ENCODE measurements around the gene ARPC5L. TPM values are rescaled to one million over a fixed set of nuclear protein-coding genes. Genes with fewer than 3 reads are reported as not detected.

ARPC5L gene
- total RNA-seq, 1 experiment from 2014 or later = 54.5 TPM

GRCh38 chr9:124868511-124869465 lies 6.9 kb downstream of the ARPC5L start:
- peak; percentile 84 for ATAC-seq
- DNase-seq = peak; percentile 85
- ChIA-PET POLR2A (ENCODE audit: unreplicated experiment) (no interaction called here), CTCF (no interaction called here)
- H3K4me2 ChIP-seq (ENCODE audit: low read length) = peak overlapping the region; percentile 99
- H3K36me3 ChIP-seq (ENCODE audit: low read depth, low read length) = peaks cover 10% of the 10 kb centered on the region
- H3K9me3 ChIP-seq (ENCODE audit: low read length) = no peaks in the 10 kb centered on the region
- BruUV-seq (replicated peaks) = TSS peak; percentile 88
- H3K27me3 ChIP-seq (ENCODE audit: low read length) = no peaks in the 10 kb centered on the region
- H3K9me2 ChIP-seq (replicated peaks; ENCODE audit: low read length) = no peaks in the 10 kb centered on the region
- no peak for TF ChIP-seq EZH2 (IDR thresholded peaks at IDR 0.05; ENCODE audit: low read length, unreplicated experiment)
- no peak for TF ChIP-seq EZH2phosphoT487 (IDR thresholded peaks at IDR 0.05; ENCODE audit: borderline replicate concordance, low read length)
- TF ChIP-seq CTCF (conservative IDR thresholded peaks at IDR 0.05; ENCODE audit: low read depth, low read length) = peak; percentile 2; the same call in 1 of the 2 replicates
- no peaks in the 10 kb centered on the region for H3F3A ChIP-seq (ENCODE audit: low read length, unreplicated experiment)
- H3K79me2 ChIP-seq (ENCODE audit: low read length) = peaks cover 66% of the 10 kb centered on the region
- peak overlapping the region; percentile 97 for H3K4me3 ChIP-seq (ENCODE audit: low read length)
- intact Hi-C loops (cut with micrococcal nuclease) = no loop called here
- peak overlapping the region; percentile 88 for H3K27ac ChIP-seq (ENCODE audit: low read length)
- peaks cover 28% of the 10 kb centered on the region for H3K4me1 ChIP-seq (ENCODE audit: insufficient read depth, low read length)
- peaks cover 23% of the 10 kb centered on the region for H4K20me1 ChIP-seq (ENCODE audit: low read length)
- peak overlapping the region; percentile 97 for H3K9ac ChIP-seq (ENCODE audit: low read length)
- peak overlapping the region; percentile 65 for H2AFZ ChIP-seq (ENCODE audit: low read length)

- Histone ChIP-seq H3K9me3 (ENCODE audit: low read length) (no peaks in the 10 kb centered on the region), H3K27ac (ENCODE audit: low read length) (peak overlapping the region; percentile 88), H3K36me3 (ENCODE audit: low read depth, low read length) (peaks cover 14% of the 10 kb centered on the region), H3K27me3 (ENCODE audit: low read length) (no peaks in the 10 kb centered on the region), H3K9ac (ENCODE audit: low read length) (peak overlapping the region; percentile 97), H4K20me1 (ENCODE audit: low read length) (peaks cover 23% of the 10 kb centered on the region), H3K79me2 (ENCODE audit: low read length) (peaks cover 70% of the 10 kb centered on the region), H3K4me1 (ENCODE audit: insufficient read depth, low read length) (peaks cover 26% of the 10 kb centered on the region), H3K4me2 (ENCODE audit: low read length) (peak overlapping the region; percentile 99), H3F3A (ENCODE audit: low read length, unreplicated experiment) (no peaks in the 10 kb centered on the region), H2AFZ (ENCODE audit: low read length) (peak overlapping the region; percentile 65), H3K4me3 (ENCODE audit: low read length) (peak overlapping the region; percentile 97), H3K9me2 (replicated peaks; ENCODE audit: low read length) (no peaks in the 10 kb centered on the region)
- no TSS peak for BruUV-seq (replicated peaks)
- TF ChIP-seq CTCF (conservative IDR thresholded peaks at IDR 0.05; ENCODE audit: low read depth, low read length) = no peak
- TF ChIP-seq EZH2phosphoT487 (IDR thresholded peaks at IDR 0.05; ENCODE audit: borderline replicate concordance, low read length) = no peak
- no peak for TF ChIP-seq EZH2 (IDR thresholded peaks at IDR 0.05; ENCODE audit: low read length, unreplicated experiment)
- intact Hi-C loops (cut with micrococcal nuclease) = no loop called here
- peak; percentile 17 for DNase-seq
- ATAC-seq = peak; percentile 16
- POLR2A ChIA-PET (ENCODE audit: unreplicated experiment) = no interaction called here
- CTCF ChIA-PET = no interaction called here
Observed at GRCh38 chr9:124869466-124869985, 7.6 kb downstream of the ARPC5L start.

All from PC-3 (cell line).